IPS DF 6.9 (cell line): Measurements from ENCODE around the gene FBXL16.

ENCODE experiments used
- DNase-seq: peaks from one replicate; pipeline ENCODE4 v3.0.0-alpha.2; 2013; ENCODE audit warnings: low read depth, low spot score
- H3K27ac ChIP-seq: one replicate; pipeline ENCODE4 v1.5.1; 2013; ENCODE audit warnings: low read length, control low read depth
- H3K27me3 ChIP-seq: 2 replicates; pipeline ENCODE4 v1.6.1; 2013; ENCODE audit warnings: mild to moderate bottlenecking, low read length; ENCODE audit not compliant: control insufficient read depth, insufficient read depth
- H3K36me3 ChIP-seq: 2 replicates; pipeline ENCODE4 v1.6.1; 2013; ENCODE audit warnings: low read length; ENCODE audit not compliant: control insufficient read depth, insufficient read depth
- H3K4me1 ChIP-seq: 2 replicates; pipeline ENCODE4 v1.6.1; 2013; ENCODE audit warnings: low read length; ENCODE audit not compliant: control insufficient read depth, insufficient read depth
- H3K4me3 ChIP-seq: 2 replicates; pipeline ENCODE4 v1.5.1; 2013; ENCODE audit warnings: mild to moderate bottlenecking, low read length
- H3K9me3 ChIP-seq: 2 replicates; pipeline ENCODE4 v1.6.1; 2013; ENCODE audit warnings: low read length, inconsistent platforms; ENCODE audit not compliant: control insufficient read depth, insufficient read depth
- WGBS: extraction: QIAGEN DNeasy Blood & Tissue Kit; methylation state at CpG from one replicate; pipeline ENCODE4 v1.1.7; 2013; ENCODE audit warnings: mixed read lengths, missing lambda C conversion rate; ENCODE audit not compliant: insufficient read length, insufficient coverage; 5-methylcytosine and 5-hydroxymethylcytosine counted together

Gene FBXL16

DNA sequence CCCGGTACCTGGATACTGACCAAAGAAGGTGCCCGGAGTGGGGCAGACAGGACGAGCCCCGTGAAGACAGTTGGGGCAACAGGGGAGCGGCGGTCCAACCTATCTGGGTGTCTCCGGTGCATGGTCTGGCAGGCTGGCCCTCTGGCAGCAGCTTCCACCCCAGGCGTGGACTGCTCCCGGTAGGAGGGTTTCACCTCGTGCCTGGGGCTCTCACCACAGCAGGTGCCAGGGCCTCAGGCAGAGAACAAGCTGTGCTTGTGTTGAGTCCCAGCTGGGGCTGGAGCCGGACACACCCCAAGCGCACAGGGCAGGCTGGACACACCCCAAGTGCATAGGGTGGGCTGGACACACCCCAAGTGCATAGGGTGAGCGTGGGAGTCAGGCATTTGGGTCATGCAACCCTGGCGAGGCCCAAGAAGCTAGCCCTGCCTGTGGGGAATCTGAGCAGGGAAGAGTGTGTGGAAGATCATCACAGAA lies 1.5 kb upstream of the FBXL16 start:
- H3K9me3 ChIP-seq, result no peaks in the 10 kb centered on the region
- H3K4me3 ChIP-seq, result no peak overlapping the region; the same call in 1 of the 2 replicates
- WGBS, result no CpG with 5 or more reads among the region's 14 CpGs
- H3K27me3 ChIP-seq, result peaks cover 46% of the 10 kb centered on the region
- DNase-seq, result no peak
- H3K27ac ChIP-seq, result no peak overlapping the region
- peaks cover 6% of the 10 kb centered on the region; the same call in 1 of the 2 replicates for H3K4me1 ChIP-seq
- no peaks in the 10 kb centered on the region for H3K36me3 ChIP-seq

DNA sequence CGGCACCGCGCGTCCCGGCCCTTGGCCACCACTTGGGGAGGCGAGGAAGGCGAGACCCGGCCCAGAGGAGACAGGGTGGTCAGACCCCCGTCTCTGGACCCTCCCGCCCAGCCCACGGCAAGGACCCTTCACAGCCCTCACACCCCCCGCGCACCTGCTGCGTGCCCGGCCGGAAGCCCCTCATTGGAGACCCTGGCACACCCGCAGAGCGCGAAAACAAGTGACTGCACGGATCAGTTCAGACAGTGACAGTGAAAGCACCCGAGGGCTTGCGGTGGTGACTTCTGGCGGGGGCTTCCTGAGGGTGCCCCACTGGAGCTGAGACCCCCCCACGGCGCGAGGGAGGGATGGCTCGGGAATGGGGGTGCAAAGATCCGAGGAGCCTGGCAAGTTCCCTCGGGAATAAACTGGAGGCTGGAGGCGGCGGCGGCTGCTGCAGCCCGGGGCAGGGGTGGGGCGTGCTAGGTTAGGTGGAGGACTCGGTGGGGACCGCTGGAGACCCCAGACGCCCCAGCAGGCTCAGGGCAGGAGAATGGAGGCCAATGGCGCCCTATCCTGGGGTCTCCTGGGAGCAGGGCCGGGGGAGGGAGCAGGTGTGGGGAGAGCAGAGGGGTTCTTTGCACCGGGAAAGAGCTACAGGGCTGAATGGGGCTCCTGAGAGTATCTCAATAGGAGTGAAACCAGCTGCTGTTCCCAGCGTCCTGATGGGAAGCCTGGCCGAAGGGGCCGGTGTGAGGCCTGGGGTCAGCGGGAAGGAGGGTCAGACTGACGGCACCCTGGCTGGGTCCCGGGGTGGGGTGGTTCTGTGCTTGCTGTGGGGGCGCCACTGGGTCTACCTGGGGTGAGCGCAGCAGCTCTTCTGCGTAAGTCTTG lies 824 bp upstream of the FBXL16 start:
- no peaks in the 10 kb centered on the region for H3K9me3 ChIP-seq
- H3K4me3 ChIP-seq, result peak overlapping the region; percentile 42; the same call in 1 of the 2 replicates
- peaks cover 53% of the 10 kb centered on the region for H3K27me3 ChIP-seq
- WGBS, result no CpG with 5 or more reads among the region's 49 CpGs
- H3K4me1 ChIP-seq, result peaks cover 6% of the 10 kb centered on the region; the same call in 1 of the 2 replicates
- no peak overlapping the region for H3K27ac ChIP-seq
- H3K36me3 ChIP-seq, result no peaks in the 10 kb centered on the region
- DNase-seq, result no peak

DNA sequence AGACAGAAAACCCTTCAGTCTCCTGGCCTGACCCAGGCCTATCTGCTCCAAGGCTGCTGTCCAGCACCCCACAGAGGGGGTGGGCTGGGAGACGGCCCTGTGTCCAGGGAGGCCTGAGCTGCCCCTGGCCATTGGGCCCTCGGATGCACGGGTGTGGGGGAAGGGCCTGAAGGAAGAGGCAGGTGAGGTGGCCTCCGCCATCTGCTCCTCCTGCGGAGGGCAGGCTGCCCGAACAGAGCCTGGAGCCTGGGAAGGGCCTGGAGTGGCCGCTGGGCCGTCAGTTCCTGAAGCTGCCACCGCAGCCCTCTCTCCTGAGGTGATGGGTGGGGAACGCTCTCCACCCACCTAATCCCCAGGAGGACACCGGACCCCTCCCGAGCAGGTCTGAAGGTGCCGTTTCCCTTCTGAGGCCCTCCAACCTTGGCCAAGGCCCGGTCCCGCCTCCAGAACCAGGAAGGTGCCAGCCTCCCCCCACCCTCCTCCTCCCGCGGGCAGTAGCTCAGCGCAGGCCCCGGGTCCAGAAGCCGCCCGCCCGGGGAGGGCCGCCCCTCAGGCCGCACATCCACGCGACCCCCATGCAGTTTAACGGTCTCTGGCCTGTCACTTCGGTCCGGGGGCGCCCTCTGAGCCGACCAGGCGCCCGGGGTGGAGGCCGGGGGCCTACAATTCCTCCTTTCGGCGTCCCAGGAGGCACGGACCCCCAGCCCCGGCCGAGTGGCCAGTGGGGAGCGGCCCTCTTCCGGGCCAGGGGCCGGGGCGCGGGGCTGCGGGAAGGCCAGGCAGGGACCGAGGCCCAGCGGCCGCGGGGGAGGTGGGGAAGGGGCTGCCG lies 835 bp downstream of the FBXL16 start:
- no peak for DNase-seq

DNA sequence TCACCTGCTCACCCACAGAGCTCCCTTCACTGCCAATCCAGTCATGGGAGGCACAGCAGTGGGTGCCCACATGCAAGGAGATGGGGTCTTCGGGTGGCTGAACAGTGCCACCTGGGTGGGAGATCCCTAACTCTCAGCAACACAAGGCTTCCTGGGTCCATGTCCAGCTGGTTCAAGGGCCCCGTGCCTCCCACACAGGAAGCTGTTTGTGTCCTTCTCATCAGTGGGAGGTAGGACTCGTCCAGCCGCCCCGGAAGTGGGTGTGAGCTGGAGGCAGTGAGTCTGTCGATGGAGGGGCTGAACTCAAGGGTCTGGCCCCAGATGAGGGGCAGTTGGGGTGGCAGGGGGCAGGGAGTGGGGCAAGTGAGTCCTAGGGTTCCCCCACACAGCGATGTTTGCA lies 1.6 kb downstream of the FBXL16 start:
- Histone ChIP-seq H3K27ac (no peak overlapping the region), H3K9me3 (no peaks in the 10 kb centered on the region), H3K27me3 (peaks cover 60% of the 10 kb centered on the region), H3K36me3 (no peaks in the 10 kb centered on the region), H3K4me3 (no peak overlapping the region), H3K4me1 (peaks cover 2% of the 10 kb centered on the region; the same call in 1 of the 2 replicates)
- WGBS, result no CpG with 5 or more reads among the region's 7 CpGs
- DNase-seq, result no peak

More for the DNA sequence above, 835 bp downstream of the FBXL16 start:
- H3K27ac ChIP-seq, result no peak overlapping the region
- H3K9me3 ChIP-seq, result no peaks in the 10 kb centered on the region
- H3K27me3 ChIP-seq, result peaks cover 58% of the 10 kb centered on the region
- peaks cover 3% of the 10 kb centered on the region; the same call in 1 of the 2 replicates for H3K4me1 ChIP-seq
- H3K36me3 ChIP-seq, result no peaks in the 10 kb centered on the region
- no CpG with 5 or more reads among the region's 50 CpGs for WGBS
- peak overlapping the region; percentile 42; the same call in 1 of the 2 replicates for H3K4me3 ChIP-seq

DNA sequence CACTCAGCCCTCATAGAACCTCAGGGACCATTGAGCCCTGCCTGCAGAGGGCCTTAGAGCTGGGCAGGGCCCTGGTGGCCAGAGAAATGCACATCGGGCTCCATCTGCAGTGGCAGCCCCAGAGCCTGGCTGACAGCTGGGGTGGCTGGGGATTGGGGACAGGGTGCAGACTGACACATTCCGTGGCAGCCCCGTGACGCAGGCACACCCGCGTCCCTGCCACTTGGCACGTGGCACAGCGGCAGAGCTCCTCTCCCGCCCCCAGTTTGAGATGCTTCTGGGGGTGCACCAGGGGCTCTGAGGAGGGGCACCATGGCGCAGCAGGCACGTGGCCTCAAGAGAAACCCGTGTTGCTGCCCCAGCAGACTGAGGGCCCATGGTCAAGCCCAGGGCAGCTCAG lies 2.2 kb downstream of the FBXL16 start:
- Histone ChIP-seq H3K27me3 (peaks cover 60% of the 10 kb centered on the region), H3K27ac (no peak overlapping the region), H3K9me3 (no peaks in the 10 kb centered on the region), H3K4me1 (peaks cover 2% of the 10 kb centered on the region; the same call in 1 of the 2 replicates), H3K36me3 (no peaks in the 10 kb centered on the region), H3K4me3 (no peak overlapping the region)
- DNase-seq, result no peak
- no CpG with 5 or more reads among the region's 12 CpGs for WGBS

DNA sequence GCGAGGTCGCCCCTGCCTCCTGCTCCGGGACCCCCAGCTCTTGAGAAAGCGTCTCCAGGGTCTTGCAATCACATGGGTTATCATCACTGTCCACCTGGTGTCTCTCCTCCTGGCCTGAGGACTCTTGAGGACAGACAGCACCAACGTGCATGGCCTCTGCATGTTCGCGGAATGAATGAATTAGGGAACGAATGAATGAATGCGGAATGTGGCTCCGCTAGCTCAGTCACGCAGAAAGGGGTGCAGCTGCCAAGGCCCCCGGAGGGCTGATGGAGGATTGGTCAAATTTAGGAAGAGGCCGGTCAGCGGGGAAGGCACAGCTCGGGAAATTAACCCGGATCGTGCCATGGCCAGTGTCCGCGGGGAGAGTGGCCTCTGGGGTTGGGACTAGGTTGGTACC lies 3.3 kb downstream of the FBXL16 start:
- WGBS, result no CpG with 5 or more reads among the region's 19 CpGs
- H3K27me3 ChIP-seq, result peaks cover 52% of the 10 kb centered on the region

DNA sequence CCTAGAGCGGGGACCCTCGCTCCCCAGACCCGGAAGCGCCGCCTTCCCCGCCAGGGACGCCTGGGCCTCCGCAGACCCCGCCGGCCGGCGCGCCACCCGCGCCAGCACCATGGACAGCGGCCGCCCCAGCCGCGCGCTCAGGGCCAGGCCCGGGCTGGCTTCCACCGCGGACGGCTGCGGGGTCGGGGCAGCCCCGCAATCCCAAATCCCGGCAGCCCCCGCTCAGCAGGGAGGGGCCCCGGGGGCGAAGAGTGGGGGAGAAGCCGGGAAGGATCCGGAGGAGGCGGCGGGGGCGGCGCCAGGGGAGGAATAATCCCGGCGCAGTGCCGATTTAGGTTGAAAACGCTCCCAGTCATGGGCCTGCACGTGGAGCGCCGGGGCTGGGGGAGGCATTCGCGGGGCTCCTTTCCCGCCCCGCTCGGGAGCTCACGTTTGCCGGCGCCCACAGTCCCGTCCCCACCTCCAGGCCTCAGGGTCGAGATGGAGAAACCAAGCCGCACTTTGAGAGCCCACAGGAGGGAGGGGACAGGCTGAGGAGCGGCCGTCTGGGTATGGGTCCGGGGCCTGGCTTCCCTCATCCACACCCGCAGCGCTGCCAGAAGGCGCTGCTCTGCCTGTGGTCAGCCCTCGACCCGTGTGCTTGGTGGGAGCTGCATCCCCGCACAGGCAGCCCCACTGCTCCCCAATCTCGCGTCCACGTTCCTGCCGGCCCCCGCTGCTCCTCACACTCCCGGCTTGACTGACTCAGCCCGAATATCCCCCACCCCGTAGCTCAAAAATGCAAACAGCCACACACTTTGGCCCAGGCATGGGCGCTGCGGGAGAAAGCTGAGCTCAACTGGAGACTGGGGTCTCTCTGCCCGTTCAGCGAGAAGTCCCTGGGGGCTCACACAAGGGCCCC lies 4.7 kb downstream of the FBXL16 start:
- no peaks in the 10 kb centered on the region for H3K9me3 ChIP-seq
- no peaks in the 10 kb centered on the region for H3K36me3 ChIP-seq
- WGBS, result no CpG with 5 or more reads among the region's 76 CpGs
- no peak for DNase-seq
- H3K4me1 ChIP-seq, result no peaks in the 10 kb centered on the region
- H3K27me3 ChIP-seq, result peaks cover 43% of the 10 kb centered on the region
- no peak overlapping the region for H3K27ac ChIP-seq
- no peak overlapping the region for H3K4me3 ChIP-seq

More for the DNA sequence above, 3.3 kb downstream of the FBXL16 start:
- no peaks in the 10 kb centered on the region for H3K36me3 ChIP-seq
- H3K27ac ChIP-seq, result no peak overlapping the region
- DNase-seq, result no peak
- peaks cover 2% of the 10 kb centered on the region; the same call in 1 of the 2 replicates for H3K4me1 ChIP-seq
- no peak overlapping the region for H3K4me3 ChIP-seq
- H3K9me3 ChIP-seq, result no peaks in the 10 kb centered on the region

DNA sequence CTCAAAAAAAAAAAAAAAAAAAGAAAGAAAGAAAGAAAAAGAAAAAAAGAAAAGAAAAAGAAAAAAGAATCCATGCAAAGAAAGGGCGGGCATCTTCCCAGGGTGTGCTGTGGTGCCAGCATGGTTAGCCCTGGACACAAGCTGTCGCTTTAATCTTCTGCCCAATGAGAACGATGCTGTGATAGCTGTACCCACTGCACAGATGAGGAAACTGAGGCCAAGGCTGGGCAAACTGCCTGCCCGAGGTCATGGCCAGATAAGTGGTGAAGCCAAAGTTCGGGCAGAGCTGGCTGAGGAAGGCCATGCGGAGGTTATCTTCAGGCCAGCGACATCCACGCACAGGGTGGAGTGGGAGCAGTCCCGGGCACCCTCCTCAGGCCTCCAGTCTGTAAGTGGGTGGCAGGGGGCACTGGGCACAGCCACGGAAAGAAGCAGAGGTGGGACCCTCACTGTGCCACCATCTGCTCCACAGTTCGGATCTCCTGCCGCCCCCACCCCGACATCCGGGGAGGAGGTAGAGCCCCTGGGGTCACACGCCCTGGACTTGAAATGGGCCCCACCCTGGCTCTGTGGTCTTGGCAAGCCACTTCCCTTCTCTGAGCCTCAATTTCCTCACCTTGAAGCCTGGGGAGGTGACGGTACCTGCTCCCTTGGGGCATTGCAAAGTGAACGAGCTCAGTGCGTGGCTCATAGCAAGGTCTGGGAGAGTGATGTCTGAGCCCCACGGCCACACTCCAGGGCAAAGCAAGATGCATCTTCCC lies 6.5 kb downstream of the FBXL16 start:
- WGBS, result no CpG with 5 or more reads among the region's 19 CpGs
- H3K36me3 ChIP-seq, result no peaks in the 10 kb centered on the region; the same call in 1 of the 2 replicates

DNA sequence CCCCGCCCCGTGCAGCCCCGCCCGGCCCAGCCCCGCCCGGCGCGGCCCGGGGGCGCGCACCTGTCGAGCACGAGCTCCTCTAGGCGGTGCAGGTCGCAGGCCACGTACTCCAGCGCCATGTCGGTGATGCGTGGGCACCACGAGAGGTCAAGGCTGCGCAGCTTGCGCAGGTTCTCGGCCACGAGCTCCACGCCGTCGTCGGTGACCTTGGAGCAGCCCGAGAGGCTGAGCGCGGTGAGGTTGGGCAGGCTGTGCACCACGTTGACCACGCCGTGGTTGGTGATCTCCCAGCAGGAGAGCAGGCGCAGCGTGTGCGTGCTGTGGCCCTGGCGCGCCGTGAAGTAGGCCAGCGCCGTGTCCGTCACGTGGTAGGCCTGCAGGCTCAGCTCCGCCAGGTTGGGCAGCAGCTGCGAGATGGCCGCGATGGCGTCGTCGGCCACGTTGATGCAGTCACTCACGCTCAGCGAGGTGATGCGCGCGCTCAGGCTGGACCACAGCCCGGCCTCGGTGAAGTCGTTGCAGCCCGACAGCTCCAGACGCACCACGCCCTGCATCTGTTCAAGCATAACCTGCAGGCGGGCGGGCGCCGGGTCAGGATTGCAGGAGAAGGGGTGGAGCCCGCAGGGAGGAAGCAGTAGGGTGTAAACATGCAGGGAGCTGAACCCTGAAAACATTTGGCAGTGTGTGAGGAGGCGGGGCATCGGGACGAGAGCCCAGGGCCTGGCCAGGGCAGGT lies 10.1 kb downstream of the FBXL16 start:
- WGBS, result no CpG with 5 or more reads among the region's 71 CpGs
- Histone ChIP-seq H3K27ac (no peak overlapping the region), H3K9me3 (no peaks in the 10 kb centered on the region), H3K27me3 (peaks cover 6% of the 10 kb centered on the region; the same call in 1 of the 2 replicates), H3K36me3 (no peaks in the 10 kb centered on the region; the same call in 1 of the 2 replicates), H3K4me1 (peaks cover 6% of the 10 kb centered on the region), H3K4me3 (peak overlapping the region; percentile 43; the same call in 1 of the 2 replicates)
- DNase-seq, result no peak

More for the DNA sequence above, 6.5 kb downstream of the FBXL16 start:
- peaks cover 3% of the 10 kb centered on the region for H3K4me1 ChIP-seq
- peaks cover 36% of the 10 kb centered on the region for H3K27me3 ChIP-seq
- H3K9me3 ChIP-seq, result no peaks in the 10 kb centered on the region
- H3K27ac ChIP-seq, result no peak overlapping the region
- H3K4me3 ChIP-seq, result no peak overlapping the region
- DNase-seq, result no peak
